ENCODE measurements around the gene TAF3. TPM values are rescaled to one million over a fixed set of nuclear protein-coding genes. Genes with fewer than 3 reads are reported as not detected.

The TAF3 gene
- polyA plus RNA-seq, 3 donors = 1.6 to 3.9 (median 3.4) TPM

DNA sequence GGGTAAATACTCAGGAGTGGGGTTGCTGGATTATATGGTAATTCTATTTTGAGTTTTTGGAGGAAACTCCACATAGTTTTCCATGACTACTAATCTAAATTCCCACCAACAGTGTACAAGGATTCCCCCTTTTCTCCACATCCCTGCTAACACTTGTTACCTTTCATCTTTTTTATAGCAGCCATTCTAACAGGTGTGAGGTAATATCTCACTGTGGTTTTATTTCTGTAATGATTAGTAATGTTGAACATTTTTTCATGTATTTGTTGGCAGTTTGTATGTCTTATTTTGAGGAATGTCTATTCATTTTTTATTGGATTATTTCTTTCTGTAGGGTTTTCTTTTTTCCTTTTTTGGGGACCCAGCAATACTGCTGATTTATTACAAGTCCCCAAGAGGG is 14.9 kb downstream of the TAF3 start:
- no peak overlapping the region for H3K27ac ChIP-seq (ENCODE audit: low read depth in 1 of 2, low read length in 2 of 2)
- H3K36me3 ChIP-seq (replicated peaks in 1 of 2; ENCODE audit: control insufficient read depth in 1 of 2, insufficient read depth in 2 of 2, low read length in 2 of 2) = peaks cover 8 to 31% of the 10 kb centered on the region in 2 donors
- H3K27me3 ChIP-seq (ENCODE audit: control insufficient read depth in 2 of 2, insufficient read depth in 2 of 2, low read length in 2 of 2) = no peaks in the 10 kb centered on the region
- Mint-ChIP-seq H3K4me3 (no peak overlapping the region), H3K9me3 (peaks cover 0 to 2% (median 0%) of the 10 kb centered on the region in 7 donors), H3K27ac (no peak overlapping the region), H3K4me1 (peaks cover 7% of the 10 kb centered on the region), H3K36me3 (peaks cover 41 to 51% of the 10 kb centered on the region in 2 donors), H3K27me3 (ENCODE audit: low read depth in 3 of 3) (no peaks in the 10 kb centered on the region)
- H2AFZ ChIP-seq (ENCODE audit: insufficient read depth, low read depth, low read length, poor library complexity, severe bottlenecking) = no peak overlapping the region
- TF ChIP-seq, protein P1, sequence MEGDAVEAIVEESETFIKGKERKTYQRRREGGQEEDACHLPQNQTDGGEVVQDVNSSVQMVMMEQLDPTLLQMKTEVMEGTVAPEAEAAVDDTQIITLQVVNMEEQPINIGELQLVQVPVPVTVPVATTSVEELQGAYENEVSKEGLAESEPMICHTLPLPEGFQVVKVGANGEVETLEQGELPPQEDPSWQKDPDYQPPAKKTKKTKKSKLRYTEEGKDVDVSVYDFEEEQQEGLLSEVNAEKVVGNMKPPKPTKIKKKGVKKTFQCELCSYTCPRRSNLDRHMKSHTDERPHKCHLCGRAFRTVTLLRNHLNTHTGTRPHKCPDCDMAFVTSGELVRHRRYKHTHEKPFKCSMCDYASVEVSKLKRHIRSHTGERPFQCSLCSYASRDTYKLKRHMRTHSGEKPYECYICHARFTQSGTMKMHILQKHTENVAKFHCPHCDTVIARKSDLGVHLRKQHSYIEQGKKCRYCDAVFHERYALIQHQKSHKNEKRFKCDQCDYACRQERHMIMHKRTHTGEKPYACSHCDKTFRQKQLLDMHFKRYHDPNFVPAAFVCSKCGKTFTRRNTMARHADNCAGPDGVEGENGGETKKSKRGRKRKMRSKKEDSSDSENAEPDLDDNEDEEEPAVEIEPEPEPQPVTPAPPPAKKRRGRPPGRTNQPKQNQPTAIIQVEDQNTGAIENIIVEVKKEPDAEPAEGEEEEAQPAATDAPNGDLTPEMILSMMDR (IDR thresholded peaks at IDR 0.05) = no peak
- no peak overlapping the region for H3K9ac ChIP-seq (ENCODE audit: insufficient read depth, low read length, poor library complexity, severe bottlenecking)
- H3K4me3 ChIP-seq (replicated peaks in 1 of 3; ENCODE audit: low read depth in 2 of 3, low read length in 3 of 3) = no peak overlapping the region
- H3K79me2 ChIP-seq (ENCODE audit: insufficient read depth, low read length) = peaks cover 69% of the 10 kb centered on the region
- DNase-seq = no peak
- H3K4me2 ChIP-seq (replicated peaks; ENCODE audit: extremely low read depth, low read length, poor library complexity, severe bottlenecking) = no peak overlapping the region
- H3K9me3 ChIP-seq (replicated peaks in 1 of 2; ENCODE audit: control insufficient read depth in 1 of 2, insufficient read depth in 1 of 2, low read length in 2 of 2) = no peaks in the 10 kb centered on the region
- intact Hi-C loops (cut with micrococcal nuclease) = no loop called here
- H4K20me1 ChIP-seq (ENCODE audit: insufficient read depth, low read length) = peaks cover 30% of the 10 kb centered on the region
- H3K4me1 ChIP-seq (ENCODE audit: control insufficient read depth in 1 of 2, insufficient read depth in 2 of 2, low read length in 2 of 2) = no peaks in the 10 kb centered on the region

DNA sequence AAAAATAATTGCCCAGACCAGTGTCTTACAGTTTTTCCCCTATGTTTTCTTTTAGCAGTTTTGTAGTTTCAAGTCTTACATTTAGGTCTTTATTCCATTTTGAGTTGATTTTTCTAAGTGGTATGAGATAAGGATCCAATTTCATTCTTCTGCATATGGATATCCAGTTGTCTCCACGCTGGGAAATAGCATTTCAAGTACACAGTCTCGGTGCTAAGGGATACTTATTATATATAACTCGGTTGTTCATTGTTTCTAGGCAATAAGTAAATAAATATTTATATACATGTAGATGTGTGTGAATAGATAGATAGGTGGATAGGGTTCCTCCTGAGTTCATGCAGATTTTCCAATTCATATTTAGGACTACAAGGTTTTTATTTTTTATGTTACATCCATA is 16.0 kb downstream of the TAF3 start:
- Histone ChIP-seq H3K27me3 (ENCODE audit: control insufficient read depth in 2 of 2, insufficient read depth in 2 of 2, low read length in 2 of 2) (no peaks in the 10 kb centered on the region), H3K36me3 (replicated peaks in 1 of 2; ENCODE audit: control insufficient read depth in 1 of 2, insufficient read depth in 2 of 2, low read length in 2 of 2) (peaks cover 6 to 32% of the 10 kb centered on the region in 2 donors), H3K79me2 (ENCODE audit: insufficient read depth, low read length) (peaks cover 65% of the 10 kb centered on the region), H3K4me2 (replicated peaks; ENCODE audit: extremely low read depth, low read length, poor library complexity, severe bottlenecking) (no peak overlapping the region), H3K9ac (ENCODE audit: insufficient read depth, low read length, poor library complexity, severe bottlenecking) (no peak overlapping the region), H4K20me1 (ENCODE audit: insufficient read depth, low read length) (peaks cover 30% of the 10 kb centered on the region), H3K4me3 (replicated peaks in 1 of 3; ENCODE audit: low read depth in 2 of 3, low read length in 3 of 3) (no peak overlapping the region), H2AFZ (ENCODE audit: insufficient read depth, low read depth, low read length, poor library complexity, severe bottlenecking) (no peak overlapping the region), H3K4me1 (ENCODE audit: control insufficient read depth in 1 of 2, insufficient read depth in 2 of 2, low read length in 2 of 2) (no peaks in the 10 kb centered on the region), H3K9me3 (replicated peaks in 1 of 2; ENCODE audit: control insufficient read depth in 1 of 2, insufficient read depth in 1 of 2, low read length in 2 of 2) (no peaks in the 10 kb centered on the region), H3K27ac (ENCODE audit: low read depth in 1 of 2, low read length in 2 of 2) (no peak overlapping the region)
- Mint-ChIP-seq H3K4me1 (peaks cover 6% of the 10 kb centered on the region), H3K4me3 (no peak overlapping the region), H3K27me3 (ENCODE audit: low read depth in 3 of 3) (no peaks in the 10 kb centered on the region), H3K27ac (no peak overlapping the region), H3K9me3 (peaks cover 0 to 2% (median 0%) of the 10 kb centered on the region in 7 donors), H3K36me3 (peaks cover 43 to 54% of the 10 kb centered on the region in 2 donors)
- TF ChIP-seq, protein P1 (IDR thresholded peaks at IDR 0.05) = no peak
- intact Hi-C loops (cut with micrococcal nuclease) = no loop called here
- DNase-seq = no peak
- no CpG with 5 or more reads among the region's 3 CpGs for WGBS (ENCODE audit: insufficient coverage)
